ENCODE data around the gene NEURL1B.

GRCh38 chr5:172644266-172644665 lies 3.2 kb downstream of the NEURL1B start:
- TF ChIP-seq CTCF (IDR thresholded peaks at IDR 0.05) (no peak), POLR2A (IDR thresholded peaks at IDR 0.05) (no peak)

All from right lobe of liver (tissue), 4 donors.